K562 (cell line): ENCODE results near the gene CLEC2L. TPM values are rescaled to one million over a fixed set of nuclear protein-coding genes. Genes with fewer than 3 reads are reported as not detected.
A peak's percentile ranks its signal among the peaks of the same experiment; 100 is the strongest.

Experiments used
- ATAC-seq: fragments of 200-7000 bp; cut with Tn5 transposase; 3 replicates; pipeline ENCODE4 v1.9.1; 2020; ENCODE audit warnings: moderate library complexity
- BruUV-seq: library from RNA; stranded (reverse); fragments of 400-500 nt; replicated peaks from 2 replicates; lab custom pipeline; 2021; lab: Mats Ljungman, UMichigan
- CTCF ChIA-PET: fragments of 300-600 bp; formaldehyde crosslinking; extraction: SDS; loops from one replicate; lab custom pipeline; 2021; ENCODE audit warnings: low intra/inter-chr PET ratio; lab: Yijun Ruan, JAX
- POLR2A ChIA-PET: fragments of 300-600, 350-650 bp; sonication (Branson Sonifier 250); formaldehyde crosslinking; extraction: SDS; loops from one replicate; lab custom pipeline; 2021; ENCODE audit warnings: antibody characterized with exemption, inconsistent platforms; lab: Yijun Ruan, JAX
- DNase-seq, 4 experiments: peaks; one replicate each; pipeline versions ENCODE4 v3.0.0 to v3.0.0-alpha.2; 2011 to 2018; ENCODE audit warnings: low spot score in 3 of 4, mixed read lengths in 3 of 4; ENCODE audit errors: extremely low read depth in 1 of 4
- FAIRE-seq: peaks from 2 replicates; lab custom pipeline; 2011; peaks lifted over from hg19 to GRCh38; lab: Jason Lieb, UNC
- H2AFZ ChIP-seq: 2 replicates; pipeline ENCODE4 v1.6.0; 2011; ENCODE audit warnings: low read depth, low read length, control low read depth, inconsistent platforms
- H3K27ac ChIP-seq: fragments of 200-600 bp; 3 replicates; pipeline ENCODE4 v1.8.0; 2011; ENCODE audit warnings: low read depth, mild to moderate bottlenecking, control low read depth, inconsistent platforms, low read length, moderate library complexity, mixed read lengths; ENCODE audit errors: extremely low read depth
- H3K27me3 ChIP-seq, 2 experiments: fragments of 300-600 bp in 1 of 2; 2 replicates in 1 of 2; 3 replicates in 1 of 2; pipeline versions ENCODE4 v1.6.0 to v1.8.0; 2011; ENCODE audit warnings: inconsistent platforms in 2 of 2, low read length in 2 of 2, mild to moderate bottlenecking in 1 of 2, mixed read lengths in 1 of 2, moderate library complexity in 1 of 2; ENCODE audit not compliant: control insufficient read depth in 2 of 2, insufficient read depth in 2 of 2
- H3K36me3 ChIP-seq: fragments of 300-600 bp; 3 replicates; pipeline ENCODE4 v1.8.0; 2011; ENCODE audit warnings: mild to moderate bottlenecking, low read length, inconsistent platforms; ENCODE audit not compliant: control insufficient read depth, insufficient read depth
- H3K4me1 ChIP-seq, 2 experiments: fragments of 200-600 bp in 1 of 2; replicated peaks in 1 of 2; 2 replicates in 1 of 2; 3 replicates in 1 of 2; pipeline versions ENCODE4 v1.5.1 to v1.8.0; 2011; ENCODE audit warnings: inconsistent platforms in 2 of 2, low read length in 2 of 2, mild to moderate bottlenecking in 1 of 2, mixed read lengths in 1 of 2, moderate library complexity in 1 of 2; ENCODE audit not compliant: control insufficient read depth in 2 of 2, insufficient read depth in 2 of 2
- H3K4me2 ChIP-seq: 2 replicates; pipeline ENCODE4 v1.6.1; 2011; ENCODE audit warnings: low read length, control low read depth, inconsistent platforms, mixed read lengths; ENCODE audit not compliant: insufficient read depth
- H3K4me3 ChIP-seq: fragments of 200-600 bp; sonication (generic), shearing (Covaris generic); 2 replicates; pipeline ENCODE4 v1.5.1; 2016; ENCODE audit warnings: control low read depth, inconsistent platforms
- H3K79me2 ChIP-seq: fragments of 200-600 bp; 3 replicates; pipeline ENCODE4 v1.8.0; 2011; ENCODE audit warnings: low read length, inconsistent platforms; ENCODE audit not compliant: control insufficient read depth, insufficient read depth
- H3K9ac ChIP-seq, 2 experiments: 2 replicates each; pipeline versions ENCODE4 v1.6.0 to v1.6.1; 2011; ENCODE audit warnings: low read depth in 2 of 2, low read length in 2 of 2, control low read depth in 1 of 2, inconsistent platforms in 1 of 2, mild to moderate bottlenecking in 1 of 2, mixed read lengths in 1 of 2; ENCODE audit not compliant: insufficient read depth in 1 of 2
- H3K9me1 ChIP-seq: one replicate; pipeline ENCODE4 v1.6.0; 2011; ENCODE audit warnings: inconsistent platforms, mild to moderate bottlenecking, low read length, moderate library complexity; ENCODE audit not compliant: control insufficient read depth, insufficient read depth
- H3K9me3 ChIP-seq: replicated peaks from 2 replicates; pipeline ENCODE4 v1.5.1; 2011; ENCODE audit warnings: low read depth, low read length, inconsistent platforms; ENCODE audit not compliant: control insufficient read depth, insufficient read depth
- H4K20me1 ChIP-seq: replicated peaks from 2 replicates; pipeline ENCODE4 v1.6.1; 2011; ENCODE audit warnings: low read length, inconsistent platforms, mixed read lengths; ENCODE audit not compliant: control insufficient read depth, insufficient read depth
- BMI1 ChIP-seq: fragments of 150-350 bp; IDR thresholded peaks from 2 replicates; pipeline ENCODE4 v1.6.1; 2014; ENCODE audit warnings: low read length
- CBX1 ChIP-seq: sonication (generic); IDR thresholded peaks from 2 replicates; pipeline ENCODE4 v1.6.1; 2016; ENCODE audit warnings: antibody characterized with exemption, low read depth, mild to moderate bottlenecking
- CBX8 ChIP-seq: fragments of 200-600 bp; sonication (generic); IDR thresholded peaks from 2 replicates; pipeline ENCODE4 v1.6.1; 2012; ENCODE audit warnings: borderline replicate concordance, mixed run types, low read depth, mild to moderate bottlenecking, moderate library complexity, mixed read lengths, low read length, control low read depth, inconsistent platforms; ENCODE audit not compliant: poor library complexity, severe bottlenecking; ENCODE audit errors: extremely low read depth
- HDAC6 ChIP-seq: IDR thresholded peaks from 2 replicates; pipeline ENCODE4 v1.6.1; 2012; ENCODE audit warnings: low read depth, mild to moderate bottlenecking, control low read depth, inconsistent platforms, low read length, moderate library complexity
- KAT2B ChIP-seq: IDR thresholded peaks from one replicate; pipeline ENCODE4 v1.6.1; 2012; ENCODE audit warnings: low read depth, mild to moderate bottlenecking, control low read depth, inconsistent platforms, low read length, moderate library complexity
- KHSRP ChIP-seq: fragments of 450-650 bp; IDR thresholded peaks from 2 replicates; pipeline ENCODE4 v1.6.1; 2017
- MED1 ChIP-seq: sonication (generic); formaldehyde crosslinking; IDR thresholded peaks from 2 replicates; pipeline ENCODE4 v1.8.1; 2023; ENCODE audit warnings: missing genetic modification reagents, borderline replicate concordance
- NR2C1 ChIP-seq, 2 experiments: fragments of 450-650 bp; IDR thresholded peaks; 2 replicates each; pipeline ENCODE4 v1.6.1; 2017; ENCODE audit warnings: mild to moderate bottlenecking in 2 of 2, antibody characterized with exemption in 1 of 2, inconsistent platforms in 1 of 2, missing compliant biosample characterization in 1 of 2, missing genetic modification characterization in 1 of 2
- SMAD2 ChIP-seq: fragments of 150-350 bp; IDR thresholded peaks from 2 replicates; pipeline ENCODE4 v1.6.1; 2014; ENCODE audit warnings: low read depth, mild to moderate bottlenecking, low read length
- STAT5A ChIP-seq: IDR thresholded peaks from 2 replicates; pipeline ENCODE4 v1.6.1; 2012; ENCODE audit warnings: low read length, inconsistent platforms, borderline replicate concordance
- ZKSCAN1 ChIP-seq: fragments of 150-350 bp; IDR thresholded peaks from 2 replicates; pipeline ENCODE4 v1.6.1; 2016; ENCODE audit warnings: low read depth, low read length
- ZKSCAN8 ChIP-seq: fragments of 200-800 bp; sonication (Bioruptor generic); IDR thresholded peaks from 2 replicates; pipeline ENCODE4 v1.6.1; 2016; ENCODE audit warnings: missing genetic modification characterization, missing compliant biosample characterization
- ZNF146 ChIP-seq: IDR thresholded peaks from one replicate; pipeline ENCODE4 v1.6.1; 2018; ENCODE audit warnings: missing compliant biosample characterization; ENCODE audit not compliant: unreplicated experiment
- ZNF23 ChIP-seq: fragments of 250-450 bp; sonication (Bioruptor Pico); IDR thresholded peaks from 2 replicates; pipeline ENCODE4 v1.4.0; 2020; ENCODE audit warnings: mild to moderate bottlenecking
- WGBS: fragments of 100-300 bp; shearing (Covaris generic); methylation state at CpG from one replicate; pipeline ENCODE4 v1.1.6; 2016; ENCODE audit warnings: low coverage, mixed read lengths; ENCODE audit not compliant: insufficient coverage; ENCODE audit errors: missing lambda C conversion rate; 5-methylcytosine and 5-hydroxymethylcytosine counted together
- in situ Hi-C: fragments of 300-500 bp; cut with MboI; formaldehyde crosslinking; loops from 4 replicates; pipeline ENCODE4 v1.15.0; 2018; ENCODE audit warnings: inconsistent platforms, mixed read lengths
- intact Hi-C: fragments of 100-400 bp; cut with micrococcal nuclease; formaldehyde crosslinking; loops from 2 replicates; pipeline ENCODE4 v1.14.2; 2022
- polyA plus RNA-seq, 8 experiments: library from polyadenylated mRNA; depleted of rRNA in 4 of 8; stranded (reverse) in 5 of 8; unstranded in 3 of 8; fragments of >200 nt; fragmentation: Nextera tagmentation in 2 of 8; fragmentation: Illumina TruSeq in 1 of 8; extraction: Ambion mirVana in 2 of 8; extraction: Trizol in 1 of 8; gene quantifications; 2 replicates each; pipeline versions ENCODE4 v1.2.1 to v1.2.3, GENCODE V29; 2011 to 2014; ENCODE audit warnings: inconsistent platforms in 1 of 8, missing spikeins in 1 of 8
- total RNA-seq, 7 experiments: library from RNA; depleted of rRNA in 6 of 7; stranded (reverse); fragments of >200 nt in 6 of 7; fragmentation: Illumina TruSeq in 2 of 7; extraction: Trizol in 2 of 7; gene quantifications; 2 replicates each; pipeline versions ENCODE4 v1.2.1 to v1.2.3, GENCODE V29; 2011 to 2021; ENCODE audit warnings: low replicate concordance in 1 of 7
- TF ChIP-seq, protein P1 (sequence below): fragments of 450-650 bp; formaldehyde crosslinking; IDR thresholded peaks from 2 replicates; pipeline ENCODE4 v1.4.0; 2022; ENCODE audit warnings: mild to moderate bottlenecking, moderate library complexity
- TF ChIP-seq, protein P2 (sequence below): IDR thresholded peaks from 2 replicates; pipeline ENCODE4 v1.6.1; 2011; ENCODE audit not compliant: insufficient read length; ENCODE audit errors: extremely low read depth
- TF ChIP-seq, protein P3 (sequence below): fragments of 250-450 bp; sonication (Bioruptor Pico); IDR thresholded peaks from 2 replicates; pipeline ENCODE4 v1.9.0; 2021; ENCODE audit warnings: mild to moderate bottlenecking
- TF ChIP-seq, protein P4 (sequence below): fragments of 450-650 bp; formaldehyde crosslinking; IDR thresholded peaks from 2 replicates; pipeline ENCODE4 v1.4.0; 2020; ENCODE audit warnings: mild to moderate bottlenecking, moderate library complexity

The CLEC2L gene
- total and polyA plus RNA-seq, 9 of the 15 experiments (the other 6 are each of a cell fraction or from before 2014, with no cell fraction given): 0.84 to 5.5 (median 1.8) TPM

DNA sequence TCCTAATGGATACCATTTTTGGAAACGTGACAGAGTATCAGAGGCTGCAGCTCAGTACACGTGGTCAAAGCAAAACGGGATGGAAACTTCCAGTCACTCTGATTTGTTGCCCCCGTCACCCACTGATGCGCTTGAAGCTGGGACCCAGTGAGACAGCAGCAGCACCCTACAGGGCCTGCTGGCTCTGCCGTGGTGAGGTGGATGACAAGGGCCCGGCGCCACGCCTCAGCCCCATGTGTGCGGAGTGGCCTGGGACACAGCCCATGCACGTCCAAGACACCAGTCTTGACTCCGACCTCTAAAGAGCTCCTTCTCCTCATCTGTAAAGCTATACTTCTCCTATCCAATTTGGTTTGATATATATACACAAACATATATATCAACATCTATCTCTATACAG, 39.0 kb downstream of the CLEC2L start:
- H3K4me1 ChIP-seq: peaks cover 0 to 10% of the 10 kb centered on the region in 2 experiments; a peak in 3 of 5 replicates
- peaks cover 18 to 25% of the 10 kb centered on the region in 2 experiments; a peak in 4 of 5 replicates for H3K27me3 ChIP-seq
- in situ Hi-C loops (no loop called here), intact Hi-C loops (no loop called here)
- no peak overlapping the region for H3K4me3 ChIP-seq
- peak; percentile 18; the same call in 1 of the 3 replicates for ATAC-seq
- no TSS peak for BruUV-seq
- no peaks in the 10 kb centered on the region for H3K9me3 ChIP-seq
- H3K9me1 ChIP-seq: no peaks in the 10 kb centered on the region
- H3K27ac ChIP-seq: no peak overlapping the region
- H3K4me2 ChIP-seq: no peak overlapping the region
- ChIA-PET POLR2A (interaction anchor here (0.6 to 2.0 kb wide), 2 partner anchors 18 to 117 kb away, joined by 3 to 6 read pairs; no protein-coding TSS in a partner anchor), CTCF (no interaction called here)
- H4K20me1 ChIP-seq: no peaks in the 10 kb centered on the region
- H3K36me3 ChIP-seq: no peaks in the 10 kb centered on the region
- WGBS: 60% methylated on average over 12 of the region's 12 CpGs
- TF ChIP-seq ZNF146 (CRISPR knock-in tag) (no peak), CBX1 (no peak), STAT5A (no peak), KHSRP (no peak), MED1 (CRISPR knock-in tag) (no peak), NR2C1 (IDR thresholded peaks at IDR 0.05) (no peak), NR2C1 (tag; IDR thresholded peaks at IDR 0.05) (no peak), ZKSCAN8 (no peak), SMAD2 (no peak), BMI1 (no peak), ZKSCAN1 (no peak), CBX8 (no peak), KAT2B (no peak), HDAC6 (no peak), ZNF23 (no peak)
- TF ChIP-seq, protein P1, sequence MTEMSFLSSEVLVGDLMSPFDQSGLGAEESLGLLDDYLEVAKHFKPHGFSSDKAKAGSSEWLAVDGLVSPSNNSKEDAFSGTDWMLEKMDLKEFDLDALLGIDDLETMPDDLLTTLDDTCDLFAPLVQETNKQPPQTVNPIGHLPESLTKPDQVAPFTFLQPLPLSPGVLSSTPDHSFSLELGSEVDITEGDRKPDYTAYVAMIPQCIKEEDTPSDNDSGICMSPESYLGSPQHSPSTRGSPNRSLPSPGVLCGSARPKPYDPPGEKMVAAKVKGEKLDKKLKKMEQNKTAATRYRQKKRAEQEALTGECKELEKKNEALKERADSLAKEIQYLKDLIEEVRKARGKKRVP: no peak
- TF ChIP-seq, protein P2, sequence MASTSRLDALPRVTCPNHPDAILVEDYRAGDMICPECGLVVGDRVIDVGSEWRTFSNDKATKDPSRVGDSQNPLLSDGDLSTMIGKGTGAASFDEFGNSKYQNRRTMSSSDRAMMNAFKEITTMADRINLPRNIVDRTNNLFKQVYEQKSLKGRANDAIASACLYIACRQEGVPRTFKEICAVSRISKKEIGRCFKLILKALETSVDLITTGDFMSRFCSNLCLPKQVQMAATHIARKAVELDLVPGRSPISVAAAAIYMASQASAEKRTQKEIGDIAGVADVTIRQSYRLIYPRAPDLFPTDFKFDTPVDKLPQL: no peak
- TF ChIP-seq, protein P3, sequence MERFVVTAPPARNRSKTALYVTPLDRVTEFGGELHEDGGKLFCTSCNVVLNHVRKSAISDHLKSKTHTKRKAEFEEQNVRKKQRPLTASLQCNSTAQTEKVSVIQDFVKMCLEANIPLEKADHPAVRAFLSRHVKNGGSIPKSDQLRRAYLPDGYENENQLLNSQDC (CRISPR knock-in tag): no peak
- TF ChIP-seq, protein P4, sequence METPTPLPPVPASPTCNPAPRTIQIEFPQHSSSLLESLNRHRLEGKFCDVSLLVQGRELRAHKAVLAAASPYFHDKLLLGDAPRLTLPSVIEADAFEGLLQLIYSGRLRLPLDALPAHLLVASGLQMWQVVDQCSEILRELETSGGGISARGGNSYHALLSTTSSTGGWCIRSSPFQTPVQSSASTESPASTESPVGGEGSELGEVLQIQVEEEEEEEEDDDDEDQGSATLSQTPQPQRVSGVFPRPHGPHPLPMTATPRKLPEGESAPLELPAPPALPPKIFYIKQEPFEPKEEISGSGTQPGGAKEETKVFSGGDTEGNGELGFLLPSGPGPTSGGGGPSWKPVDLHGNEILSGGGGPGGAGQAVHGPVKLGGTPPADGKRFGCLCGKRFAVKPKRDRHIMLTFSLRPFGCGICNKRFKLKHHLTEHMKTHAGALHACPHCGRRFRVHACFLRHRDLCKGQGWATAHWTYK: no peak
- H2AFZ ChIP-seq: no peak overlapping the region
- DNase-seq: no peak
- H3K79me2 ChIP-seq: no peaks in the 10 kb centered on the region
- FAIRE-seq: no peak
- H3K9ac ChIP-seq: no peak overlapping the region
